Measurements from ENCODE around the gene HAUS7.

DNA sequence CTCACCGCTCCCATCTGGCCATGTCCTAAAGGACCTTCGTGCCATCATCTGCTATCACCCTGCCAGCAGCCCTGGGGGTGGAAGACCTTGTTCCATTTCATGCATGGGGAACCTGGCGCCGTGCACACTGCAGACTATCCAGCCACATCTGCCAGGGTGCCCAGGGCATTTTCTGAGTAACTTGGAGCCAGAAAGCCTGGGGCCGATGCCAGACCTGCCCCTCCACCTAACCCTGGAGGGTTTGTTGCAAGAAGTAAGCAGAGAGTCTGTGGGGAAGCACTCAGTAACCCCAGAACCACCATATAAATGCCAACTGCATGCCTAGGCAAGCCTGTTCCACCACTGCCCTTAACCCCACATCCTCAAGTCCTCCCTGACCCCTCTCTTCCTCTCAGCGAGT is 7.3 kb downstream of the HAUS7 start:
- TF ChIP-seq EZH2 (IDR thresholded peaks at IDR 0.05): no peak
- TF ChIP-seq POLR2AphosphoS5 (IDR thresholded peaks at IDR 0.05; ENCODE audit: borderline replicate concordance, low read depth, low read length): no peak

All from SK-N-MC (cell line).